B cell (primary cell): ENCODE measurements around the gene ALX3.

Source experiments
- CTCF ChIP-seq: fragments of 200-600 bp; IDR thresholded peaks from one replicate; pipeline ENCODE4 v1.8.0; 2022; ENCODE audit warnings: antibody characterized with exemption, mild to moderate bottlenecking
- EZH2 ChIP-seq: IDR thresholded peaks from 2 replicates; pipeline ENCODE4 v1.6.1; 2012; ENCODE audit warnings: borderline replicate concordance, low read depth, mild to moderate bottlenecking, moderate library complexity, low read length; ENCODE audit not compliant: insufficient read depth, poor library complexity, severe bottlenecking

- TF ChIP-seq CTCF (no peak), EZH2 (no peak)
Observed at GRCh38 chr1:110091381-110091780, 20.9 kb upstream of the ALX3 start.
